ENCODE measurements around the gene CHD3. TPM values are rescaled to one million over a fixed set of nuclear protein-coding genes. Genes with fewer than 3 reads are reported as not detected.

Gene CHD3
- total and polyA plus RNA-seq, 8 donors: 35.9 to 143 (median 45.3) TPM

- Histone ChIP-seq H3K4me1 (peaks cover 25 to 34% (median 26%) of the 10 kb centered on the region in 3 donors), H3K4me3 (peak overlapping the region; percentile 77 to 84 (median 82)), H3K27me3 (no peaks in the 10 kb centered on the region), H3K9me3 (no peaks in the 10 kb centered on the region), H3K36me3 (no peaks in the 10 kb centered on the region), H3K27ac (peak overlapping the region; percentile 80 to 97 (median 88))
- 1 to 2% methylated on average over 30 of the region's 30 CpGs for WGBS, 2 donors
- TF ChIP-seq CTCF (IDR thresholded peaks at IDR 0.05): no peak
- ATAC-seq (peak in 2 of 4 donors; percentile 1 to 4), FAIRE-seq (no peak), DNase-seq (peak in 5 of 6 donors; percentile 48 to 64 (median 54))
- intact Hi-C loops (cut with DNase I): no loop called here
These were observed 2.2 kb upstream of the CHD3 start for GRCh38 chr17:7886227-7887037.

- H3K27me3 ChIP-seq: no peaks in the 10 kb centered on the region
- ATAC-seq (no peak), DNase-seq (no peak), FAIRE-seq (no peak)
- H3K4me3 ChIP-seq: peak overlapping the region in 2 of 4 donors; percentile 84
- intact Hi-C loops (cut with DNase I): no loop called here
- H3K4me1 ChIP-seq: peaks cover 25 to 29% (median 26%) of the 10 kb centered on the region in 3 donors
- no peak for TF ChIP-seq CTCF (IDR thresholded peaks at IDR 0.05)
- H3K27ac ChIP-seq: peak overlapping the region; percentile 80 to 97 (median 88)
- H3K36me3 ChIP-seq: no peaks in the 10 kb centered on the region
- H3K9me3 ChIP-seq: no peaks in the 10 kb centered on the region
- WGBS, 2 donors: 1 to 4% methylated on average over 8 of the region's 8 CpGs
These were observed 1.5 kb upstream of the CHD3 start for GRCh38 chr17:7887038-7887481.

GRCh38 chr17:7887482-7888183, 956 bp upstream of the CHD3 start:
- DNase-seq (peak; percentile 90 to 96 (median 91)), FAIRE-seq (peak; percentile 86), ATAC-seq (peak; percentile 78 to 88 (median 82))
- TF ChIP-seq CTCF (IDR thresholded peaks at IDR 0.05): no peak
- 0% methylated on average over 33 to 35 of the region's 35 CpGs for WGBS, 2 donors
- no peaks in the 10 kb centered on the region for H3K36me3 ChIP-seq
- peak overlapping the region; percentile 80 to 97 (median 88) for H3K27ac ChIP-seq
- intact Hi-C loops (cut with DNase I): no loop called here
- H3K4me1 ChIP-seq: peaks cover 25 to 29% (median 26%) of the 10 kb centered on the region in 3 donors
- H3K27me3 ChIP-seq: no peaks in the 10 kb centered on the region
- H3K9me3 ChIP-seq: no peaks in the 10 kb centered on the region
- H3K4me3 ChIP-seq: peak overlapping the region in 3 of 4 donors; percentile 24 to 84 (median 84)

- peak; percentile 68 to 83 (median 76) for ATAC-seq
- H3K4me3 ChIP-seq: no peak overlapping the region
- intact Hi-C loops (cut with DNase I): no loop called here
These were observed 772 bp downstream of the CHD3 start for GRCh38 chr17:7889166-7889955.

More at GRCh38 chr17:7889166-7889955, 772 bp downstream of the CHD3 start:
- peaks cover 21 to 29% (median 25%) of the 10 kb centered on the region in 3 donors for H3K4me1 ChIP-seq
- peak; percentile 27 to 64 (median 47) for TF ChIP-seq CTCF (IDR thresholded peaks at IDR 0.05)
- H3K9me3 ChIP-seq: no peaks in the 10 kb centered on the region
- H3K27ac ChIP-seq: peak overlapping the region; percentile 80 to 97 (median 88)
- FAIRE-seq (peak; percentile 84), DNase-seq (peak; percentile 99 to 100 (median 100))
- 41 to 43% methylated on average over 11 of the region's 11 CpGs for WGBS, 2 donors
- no peaks in the 10 kb centered on the region for H3K27me3 ChIP-seq
- peaks cover 0 to 9% (median 1%) of the 10 kb centered on the region in 3 donors for H3K36me3 ChIP-seq

Data from pancreas (tissue), 10 donors.